GM21447 (cell line): ENCODE data around the gene ZNF668.

Experiments used
- ATAC-seq: cut with Tn5 transposase; IDR thresholded peaks from one replicate; pipeline ENCODE4 v1.9.1; 2021; ENCODE audit not compliant: unreplicated experiment

The ZNF668 gene

GRCh38 chr16:31081428-31082351, 7.7 kb upstream of the ZNF668 start:
- no peak for ATAC-seq

- no peak for ATAC-seq
These were observed 6.8 kb upstream of the ZNF668 start for GRCh38 chr16:31080756-31081419.

- ATAC-seq: no peak
These were observed 6.1 kb upstream of the ZNF668 start for GRCh38 chr16:31080035-31080629.

GRCh38 chr16:31079342-31079944, 5.4 kb upstream of the ZNF668 start:
- no peak for ATAC-seq

GRCh38 chr16:31078597-31079341, 4.7 kb upstream of the ZNF668 start:
- ATAC-seq: no peak

- ATAC-seq: no peak
These were observed 3.8 kb upstream of the ZNF668 start for GRCh38 chr16:31077592-31078396.

- ATAC-seq: no peak
These were observed 3.0 kb upstream of the ZNF668 start for GRCh38 chr16:31077024-31077423.

- no peak for ATAC-seq
These were observed 2.3 kb upstream of the ZNF668 start for GRCh38 chr16:31076319-31076718.

GRCh38 chr16:31074814-31075183, 759 bp upstream of the ZNF668 start:
- ATAC-seq: no peak

GRCh38 chr16:31073142-31073969, 684 bp downstream of the ZNF668 start:
- peak; percentile 52 for ATAC-seq

GRCh38 chr16:31072540-31073141, 1.4 kb downstream of the ZNF668 start:
- peak; percentile 1 for ATAC-seq

- ATAC-seq: no peak
These were observed 2.2 kb downstream of the ZNF668 start for GRCh38 chr16:31071861-31072260.

GRCh38 chr16:31067342-31067741, 6.7 kb downstream of the ZNF668 start:
- no peak for ATAC-seq

- no peak for ATAC-seq
These were observed 9.1 kb downstream of the ZNF668 start for GRCh38 chr16:31064882-31065461.

- no peak for ATAC-seq
These were observed 10.0 kb downstream of the ZNF668 start for GRCh38 chr16:31063843-31064611.

- ATAC-seq: no peak
These were observed 10.6 kb downstream of the ZNF668 start for GRCh38 chr16:31063495-31063842.

- ATAC-seq: no peak
These were observed 12.1 kb downstream of the ZNF668 start for GRCh38 chr16:31061813-31062440.
